ENCODE results near the gene CHKA.

DNA sequence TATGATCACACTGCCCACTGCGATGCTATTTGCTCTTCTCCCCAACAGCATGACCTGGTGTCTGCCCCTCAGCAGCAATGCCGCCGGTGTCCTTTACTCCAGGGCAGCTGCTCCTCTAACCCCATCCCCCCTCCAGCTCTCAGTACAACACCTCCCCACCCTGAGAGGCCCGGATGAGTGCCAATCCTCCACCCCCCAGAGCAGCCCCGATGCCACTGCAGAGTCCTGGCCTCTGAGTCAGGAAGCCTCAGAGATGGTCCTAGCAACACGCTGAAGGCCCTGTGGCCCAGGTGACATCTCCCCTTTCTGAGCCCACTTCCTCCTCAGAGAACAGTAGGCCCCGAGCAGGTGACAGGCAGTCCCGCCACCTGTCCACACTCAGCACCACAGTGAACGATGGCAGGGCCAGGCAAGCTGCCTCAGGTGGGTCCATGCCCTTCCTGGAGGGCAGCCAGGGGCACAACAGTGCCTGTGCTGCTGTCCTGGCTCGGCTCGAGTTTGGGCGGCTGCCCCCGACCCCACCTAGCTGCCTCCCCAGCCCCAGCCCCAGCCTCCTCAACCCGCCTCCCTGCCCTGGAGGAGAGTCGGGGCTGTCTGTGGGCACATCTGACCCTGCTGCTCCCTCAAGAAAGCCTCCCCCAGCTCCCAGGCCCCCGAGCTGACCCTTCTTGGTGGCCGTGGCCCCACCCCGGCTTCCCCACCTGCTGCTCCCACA, 94.6 kb downstream of the CHKA start:
- TF ChIP-seq, protein P1, sequence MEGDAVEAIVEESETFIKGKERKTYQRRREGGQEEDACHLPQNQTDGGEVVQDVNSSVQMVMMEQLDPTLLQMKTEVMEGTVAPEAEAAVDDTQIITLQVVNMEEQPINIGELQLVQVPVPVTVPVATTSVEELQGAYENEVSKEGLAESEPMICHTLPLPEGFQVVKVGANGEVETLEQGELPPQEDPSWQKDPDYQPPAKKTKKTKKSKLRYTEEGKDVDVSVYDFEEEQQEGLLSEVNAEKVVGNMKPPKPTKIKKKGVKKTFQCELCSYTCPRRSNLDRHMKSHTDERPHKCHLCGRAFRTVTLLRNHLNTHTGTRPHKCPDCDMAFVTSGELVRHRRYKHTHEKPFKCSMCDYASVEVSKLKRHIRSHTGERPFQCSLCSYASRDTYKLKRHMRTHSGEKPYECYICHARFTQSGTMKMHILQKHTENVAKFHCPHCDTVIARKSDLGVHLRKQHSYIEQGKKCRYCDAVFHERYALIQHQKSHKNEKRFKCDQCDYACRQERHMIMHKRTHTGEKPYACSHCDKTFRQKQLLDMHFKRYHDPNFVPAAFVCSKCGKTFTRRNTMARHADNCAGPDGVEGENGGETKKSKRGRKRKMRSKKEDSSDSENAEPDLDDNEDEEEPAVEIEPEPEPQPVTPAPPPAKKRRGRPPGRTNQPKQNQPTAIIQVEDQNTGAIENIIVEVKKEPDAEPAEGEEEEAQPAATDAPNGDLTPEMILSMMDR (IDR thresholded peaks at IDR 0.05), result no peak
- no peak for TF ChIP-seq POLR2A (IDR thresholded peaks at IDR 0.05)

Data from suprapubic skin (tissue), 3 donors.